Cerebellar nuclear complex (tissue), 1 donor: Measurements from ENCODE around the gene ORM2.
A peak's percentile ranks its signal among the peaks of the same experiment; 100 is the strongest.
"Not testable (repeated sequence)": the region's sequence is repeated elsewhere in the genome, so short reads cannot be mapped to it uniquely, and the experiment has no call there.

ENCODE experiments used
- DNase-seq, 2 experiments: peaks; one replicate each; lab custom pipeline; 2025; lab: John Stamatoyannopoulos, UW

The ORM2 gene

DNA sequence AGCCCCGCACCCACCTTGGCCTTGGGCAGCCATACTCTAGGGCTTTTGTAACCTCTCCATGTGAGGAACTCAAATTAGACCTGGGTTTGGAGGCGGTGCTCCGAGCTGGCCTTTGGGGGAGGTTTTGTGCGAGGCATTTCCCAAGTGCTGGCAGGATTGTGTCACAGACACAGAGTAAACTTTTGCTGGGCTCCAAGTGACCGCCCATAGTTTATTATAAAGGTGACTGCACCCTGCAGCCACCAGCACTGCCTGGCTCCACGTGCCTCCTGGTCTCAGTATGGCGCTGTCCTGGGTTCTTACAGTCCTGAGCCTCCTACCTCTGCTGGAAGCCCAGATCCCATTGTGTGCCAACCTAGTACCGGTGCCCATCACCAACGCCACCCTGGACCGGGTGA, at the start of gene ORM2:
Gene ORM2, plus strand, starts transcription at position 245 of the 398 bp plus-strand sequence. Its CDS starts 36 bp downstream, at position 281.
- not testable (repeated sequence) for DNase-seq

DNA sequence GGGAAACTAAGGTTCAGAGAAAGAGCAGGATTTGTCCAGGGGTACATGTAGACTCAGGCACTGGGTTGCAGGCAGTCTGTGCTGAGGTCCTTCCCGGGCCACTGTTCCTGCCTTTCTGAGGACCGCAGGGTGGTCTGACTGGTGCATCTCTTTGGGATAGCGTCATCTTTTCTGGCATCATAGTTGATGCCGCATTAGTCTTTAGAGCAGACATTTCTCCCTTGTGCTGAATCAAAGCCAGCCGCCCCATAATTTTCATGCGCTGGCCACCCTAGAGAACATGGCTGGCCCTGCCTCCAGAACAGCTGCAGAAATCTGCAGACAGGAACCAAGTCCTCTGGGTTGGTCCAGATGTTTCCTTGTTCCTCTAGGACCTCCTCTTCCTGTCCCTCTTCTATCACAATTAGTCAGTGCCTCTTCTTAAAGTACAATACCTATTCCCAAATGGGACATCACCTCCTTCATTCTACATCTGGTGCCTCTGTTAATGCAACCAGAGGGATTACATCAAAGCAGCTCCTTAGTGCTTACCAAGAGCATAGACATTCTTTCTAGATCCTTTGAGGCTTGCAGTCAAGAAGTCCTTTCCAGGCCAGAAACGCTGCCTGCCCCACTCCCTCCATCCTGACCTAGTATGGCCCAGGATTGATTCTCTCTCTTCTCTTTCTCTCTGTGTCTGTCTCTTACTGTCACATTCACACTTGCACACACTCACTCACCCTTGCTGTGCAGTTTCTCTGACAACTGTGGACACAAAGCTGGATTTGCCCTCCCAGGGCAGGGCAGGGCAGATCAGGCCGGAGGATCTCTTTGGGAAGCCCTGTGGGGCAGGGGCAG, 48.8 kb upstream of the ORM2 start:
- DNase-seq = no peak

DNA sequence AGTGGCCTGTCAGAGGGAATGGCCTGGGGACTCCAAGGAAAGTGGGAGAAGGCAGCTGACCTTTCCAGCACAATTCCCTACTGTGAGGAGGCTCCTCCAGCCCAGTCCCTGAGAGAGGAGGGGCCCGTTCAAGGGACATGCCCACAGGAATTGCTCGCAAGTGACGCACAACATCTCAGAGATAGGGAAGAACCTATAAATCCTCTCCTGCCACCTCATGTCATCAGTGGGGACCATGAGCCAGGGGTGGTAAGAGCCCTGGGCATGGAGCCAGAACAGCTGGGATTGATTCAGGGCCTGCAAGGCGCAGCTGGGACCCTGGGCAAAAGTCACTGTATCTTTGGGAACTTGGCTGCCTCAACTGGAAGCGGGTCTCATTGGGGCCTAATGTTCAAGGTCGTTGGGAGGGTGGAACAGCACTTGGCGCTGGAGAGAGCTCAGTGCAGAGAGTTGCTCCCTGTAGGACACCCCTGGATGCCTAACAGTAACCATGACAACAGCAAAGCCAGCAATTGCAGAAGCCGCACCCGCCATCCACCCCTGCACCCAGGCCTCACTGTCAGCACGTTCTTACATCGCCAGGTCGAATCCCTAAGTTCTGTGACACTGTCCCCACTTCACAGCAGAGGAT, 48.1 kb upstream of the ORM2 start:
- no peak for DNase-seq

DNA sequence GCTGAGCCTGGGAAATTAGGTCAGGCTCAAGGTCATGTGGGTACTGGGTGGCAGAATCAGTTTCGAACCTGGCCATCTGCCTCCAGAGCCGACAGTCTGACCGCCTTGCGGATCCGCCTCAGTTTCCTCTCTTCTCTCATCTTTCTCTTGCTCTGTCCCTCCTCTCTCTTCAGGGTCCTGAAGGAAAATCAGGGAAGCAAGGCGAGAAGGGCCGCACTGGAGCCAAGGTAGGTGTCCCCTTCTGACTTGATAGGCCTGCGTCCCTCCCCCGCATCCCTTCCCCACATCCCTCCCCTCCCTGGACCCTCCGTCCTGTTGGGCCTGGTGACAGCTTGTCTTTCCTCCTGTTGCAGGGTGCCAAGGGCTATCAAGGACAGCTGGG, 47.6 kb upstream of the ORM2 start:
- DNase-seq = no peak

DNA sequence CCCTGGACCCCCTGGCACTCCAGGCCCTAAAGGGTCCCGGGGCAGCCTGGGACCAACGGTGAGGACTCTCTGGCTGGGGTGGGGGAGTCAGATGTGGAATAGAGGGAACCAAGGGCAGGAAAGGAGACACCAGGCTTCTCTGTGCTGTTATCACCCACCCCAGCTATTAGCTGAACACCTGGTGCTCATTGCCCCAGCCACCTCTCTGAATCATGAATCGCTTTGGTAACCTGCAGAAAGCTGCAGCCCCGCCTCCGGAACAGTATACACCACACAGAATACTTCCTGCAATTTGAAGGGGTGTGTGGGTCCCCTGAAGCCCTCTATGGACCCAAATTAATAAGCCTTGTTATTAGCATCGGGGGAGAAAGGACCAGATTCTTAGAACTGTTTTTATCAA, 47.2 kb upstream of the ORM2 start:
- DNase-seq = no peak

DNA sequence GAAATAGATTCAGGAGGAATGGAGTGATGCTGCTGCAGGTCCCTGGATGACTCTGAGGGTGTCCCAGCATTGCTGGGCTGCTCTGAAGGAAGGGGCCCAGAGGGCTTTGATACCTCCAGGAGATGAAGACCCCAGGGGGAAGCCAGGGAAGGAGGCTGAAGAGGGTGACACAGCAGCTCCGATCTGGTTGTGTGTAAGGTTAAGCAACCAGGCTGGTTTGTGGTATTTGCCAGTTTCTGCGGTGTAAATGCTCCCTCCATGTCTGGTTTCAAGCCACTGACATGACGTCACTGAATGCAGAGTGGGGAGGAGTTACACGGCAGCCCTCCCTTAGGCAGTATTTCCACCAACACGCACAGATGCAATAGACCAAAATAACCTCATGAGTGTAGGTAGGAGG, 46.7 kb upstream of the ORM2 start:
- DNase-seq = no peak

DNA sequence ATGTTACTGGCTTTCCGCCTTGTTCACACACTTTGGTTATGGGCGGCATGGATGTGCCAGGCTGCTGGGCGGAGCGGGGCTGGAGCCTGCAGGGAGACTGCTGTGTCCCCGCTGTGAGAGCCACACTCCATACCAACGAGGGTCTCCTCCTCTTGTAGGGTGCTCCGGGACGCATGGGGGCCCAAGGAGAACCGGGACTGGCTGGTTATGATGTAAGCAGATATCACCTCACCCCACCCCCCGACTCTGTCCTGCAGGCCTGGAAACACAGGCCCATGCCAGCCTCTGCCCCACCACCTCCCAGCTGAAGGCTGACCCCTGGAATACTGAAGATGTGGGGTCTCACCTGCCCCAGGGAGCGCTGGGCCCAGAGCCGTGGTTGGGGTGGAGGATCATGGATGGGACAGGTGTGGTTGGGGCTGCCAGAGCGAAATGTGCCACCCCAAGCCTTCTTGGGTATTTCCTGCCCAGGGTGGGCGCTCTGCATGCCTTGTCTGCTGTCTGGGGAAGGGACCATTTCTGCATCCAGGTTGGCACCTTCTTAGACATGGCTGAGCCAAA, 46.0 kb upstream of the ORM2 start:
- DNase-seq = no peak

DNA sequence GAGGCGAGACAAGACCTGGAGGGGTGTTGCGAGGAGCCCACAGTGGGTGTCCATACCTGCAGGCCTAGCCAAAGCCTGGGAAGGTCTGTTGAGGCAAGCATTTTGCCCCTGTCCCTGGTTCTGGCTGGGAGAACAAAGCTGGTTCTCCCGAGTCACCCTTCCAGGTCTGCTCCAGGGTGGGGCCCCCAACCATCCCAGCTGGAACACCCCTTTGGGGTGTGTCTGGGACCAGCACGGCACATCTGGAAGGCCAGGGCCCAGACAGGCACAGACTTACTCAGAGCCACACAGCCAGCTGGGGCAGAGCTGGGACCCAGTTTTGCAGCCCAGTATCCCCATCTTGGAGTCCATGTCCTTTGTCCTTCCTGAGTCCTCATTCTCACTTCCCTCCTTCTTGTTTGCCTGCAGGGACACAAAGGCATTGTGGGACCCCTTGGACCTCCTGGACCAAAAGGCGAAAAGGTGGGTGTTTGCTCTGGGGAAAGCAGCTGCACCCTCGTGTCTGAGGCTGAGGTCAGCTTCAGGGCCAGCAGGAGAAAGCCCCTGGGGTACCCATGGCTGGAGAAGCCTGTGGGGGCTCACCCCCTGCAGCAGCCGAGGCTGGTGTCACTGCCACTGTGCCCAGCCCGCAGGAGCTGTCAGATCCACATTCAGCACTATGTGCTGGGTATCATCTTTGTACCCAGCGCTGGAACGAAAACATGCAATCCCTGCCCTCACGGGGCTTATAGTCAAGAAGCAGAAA, 45.2 kb upstream of the ORM2 start:
- DNase-seq = no peak

DNA sequence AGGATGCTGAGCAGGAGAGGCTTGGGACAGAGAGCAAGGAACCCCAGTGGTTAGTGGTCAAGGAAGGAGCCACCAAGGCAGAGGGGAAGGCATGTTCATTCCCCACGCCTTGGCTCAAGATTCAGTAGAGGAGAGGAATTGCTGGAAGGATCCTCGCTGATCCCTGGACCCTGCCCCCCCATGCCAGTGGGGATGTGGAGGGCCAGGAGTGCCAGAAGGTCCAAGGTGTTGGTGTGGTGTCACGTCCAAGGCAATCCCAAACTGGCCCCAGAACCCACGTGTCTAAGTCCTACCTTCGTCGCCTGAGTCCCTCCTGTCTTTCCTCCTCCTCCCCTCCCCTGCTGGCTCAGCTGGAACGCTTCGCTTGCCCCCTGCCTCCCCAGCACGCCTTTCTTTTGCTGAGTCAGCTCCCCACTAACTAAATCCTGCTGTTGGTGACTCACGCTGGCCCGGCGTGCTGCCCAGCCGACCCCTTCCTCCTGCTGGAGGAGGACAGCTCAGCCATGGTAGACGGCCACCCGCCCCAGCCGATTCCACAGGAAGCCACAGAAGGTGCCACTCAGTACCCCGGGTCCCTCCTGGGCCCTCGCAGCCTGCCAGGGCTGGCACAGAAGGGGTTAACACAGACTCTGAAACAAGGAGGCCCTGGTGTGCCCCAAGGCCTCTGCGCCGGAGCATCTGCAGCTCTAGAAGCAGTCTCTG, 44.4 kb upstream of the ORM2 start:
- no peak for DNase-seq

DNA sequence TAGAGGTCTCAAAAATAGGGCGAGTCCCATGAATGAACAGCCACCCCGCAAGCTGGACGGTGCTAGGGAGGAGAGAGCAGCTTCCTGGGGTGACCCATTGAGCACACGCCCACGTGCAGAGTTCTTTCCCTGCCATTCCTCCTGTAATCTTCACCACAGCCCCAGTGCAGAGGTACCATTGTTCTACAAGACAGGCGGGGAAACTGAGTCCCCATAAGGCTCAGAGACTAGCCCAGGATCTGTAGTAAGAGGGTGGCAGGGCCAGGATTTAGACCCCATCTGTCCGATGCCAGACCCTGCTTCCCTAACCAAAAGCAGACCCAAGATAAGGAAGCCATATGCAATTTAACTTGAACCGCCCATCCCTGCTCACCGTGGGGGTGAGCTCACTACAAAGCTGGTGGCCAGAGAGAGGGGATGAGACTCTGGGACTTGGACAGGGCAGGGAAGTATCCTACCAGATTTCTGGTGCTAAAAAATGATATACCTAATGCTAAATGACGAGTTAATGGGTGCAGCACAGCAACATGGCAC, 43.5 kb upstream of the ORM2 start:
- no peak for DNase-seq

DNA sequence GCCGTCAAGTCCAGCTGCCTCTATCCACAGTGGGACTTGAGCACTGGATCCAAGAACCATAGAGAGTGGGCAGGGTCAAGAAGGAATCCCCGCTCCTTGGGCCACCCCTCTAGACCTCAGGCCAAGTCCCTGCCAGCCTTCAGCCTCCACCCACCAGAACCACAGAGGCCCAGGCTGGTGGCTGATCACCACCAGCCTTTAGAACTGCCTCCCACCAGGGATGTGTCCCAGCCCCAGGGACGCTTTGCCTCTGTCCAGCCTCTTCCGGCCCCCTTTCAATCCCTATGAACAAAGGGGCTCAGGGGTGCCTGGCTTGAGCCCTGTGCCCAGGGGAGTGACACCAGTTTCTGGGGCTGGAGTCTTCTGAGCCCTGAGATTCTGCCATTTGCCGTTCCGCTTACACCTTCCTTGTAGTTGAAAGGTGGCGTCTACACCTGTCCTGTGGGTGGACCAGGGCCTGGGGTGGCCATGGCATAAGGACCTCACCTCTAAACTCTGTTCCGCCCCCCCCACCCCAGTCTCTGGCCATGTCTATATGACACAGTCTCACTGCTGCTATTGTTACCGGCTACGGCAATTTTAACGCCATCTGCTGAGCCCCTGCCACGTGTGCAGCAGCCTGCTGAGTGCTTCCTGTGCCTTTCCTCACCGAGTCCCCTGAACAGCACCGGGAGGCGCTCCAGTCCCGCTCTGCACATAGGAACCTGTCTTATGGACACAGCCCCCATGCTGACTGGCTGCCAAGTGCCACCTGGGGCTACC, 42.5 kb upstream of the ORM2 start:
- peak in 1 of 2 experiments; percentile 22 for DNase-seq

DNA sequence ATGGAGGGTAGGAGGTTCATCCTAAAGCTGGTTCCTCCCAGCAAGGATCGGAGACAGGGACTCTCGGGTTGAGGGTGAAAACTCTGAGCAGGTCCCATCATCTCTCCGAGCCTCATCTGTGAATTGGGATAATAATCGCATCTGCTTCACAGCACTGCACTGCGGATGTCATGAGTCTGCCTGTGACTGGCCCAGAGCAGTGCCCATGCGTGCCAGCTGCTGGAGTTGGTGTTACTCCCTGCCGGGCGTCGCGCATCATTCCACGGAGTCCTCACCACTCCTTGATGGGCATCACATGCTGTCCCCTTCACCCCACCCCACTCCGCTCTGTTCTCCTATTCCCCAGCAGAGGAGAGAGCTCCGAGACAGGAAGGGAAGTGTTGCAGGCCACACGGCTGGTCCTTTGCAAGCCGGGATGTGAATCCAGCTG, 41.9 kb upstream of the ORM2 start:
- DNase-seq = no peak

DNA sequence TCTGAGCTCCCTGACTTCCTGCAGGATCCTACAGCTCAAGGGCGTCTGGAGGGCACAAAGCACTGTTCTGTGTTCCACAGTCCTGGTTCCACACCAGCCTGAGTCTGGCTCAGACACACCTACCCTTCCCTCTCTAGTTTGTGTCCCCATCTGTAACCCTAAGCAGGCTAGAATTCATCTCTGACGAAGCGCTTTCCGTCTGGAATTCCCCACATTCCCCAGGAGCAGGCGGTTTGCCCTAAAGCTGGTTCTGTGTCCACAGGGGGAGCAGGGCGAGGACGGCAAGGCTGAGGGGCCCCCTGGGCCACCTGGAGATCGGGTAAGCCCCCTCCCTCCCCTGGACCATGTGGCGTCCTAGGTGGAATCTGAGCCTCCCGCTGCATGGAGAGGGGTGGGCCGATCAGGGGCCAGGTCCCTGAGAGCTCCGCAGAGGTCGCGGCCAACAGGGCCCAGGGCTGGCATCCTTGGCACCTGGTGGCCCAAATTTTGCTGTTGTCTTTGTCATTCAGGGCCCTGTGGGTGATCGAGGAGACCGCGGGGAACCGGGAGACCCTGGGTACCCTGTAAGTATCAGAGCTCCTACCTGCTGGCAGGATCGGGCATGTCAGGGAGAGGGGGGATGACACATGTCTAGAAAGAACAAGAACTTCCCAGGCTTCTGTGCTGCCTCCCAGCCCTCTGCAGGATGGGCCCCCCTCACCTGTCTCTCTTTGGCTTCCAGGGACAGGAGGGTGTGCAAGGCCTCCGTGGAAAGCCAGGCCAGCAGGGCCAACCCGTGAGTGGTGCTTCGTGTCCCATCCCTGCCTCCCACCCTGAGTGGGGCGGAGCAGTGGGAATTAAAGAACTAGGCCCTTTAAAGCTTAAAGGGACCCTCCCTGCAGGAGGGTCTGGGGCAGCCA, 41.2 kb upstream of the ORM2 start:
- DNase-seq = no peak

DNA sequence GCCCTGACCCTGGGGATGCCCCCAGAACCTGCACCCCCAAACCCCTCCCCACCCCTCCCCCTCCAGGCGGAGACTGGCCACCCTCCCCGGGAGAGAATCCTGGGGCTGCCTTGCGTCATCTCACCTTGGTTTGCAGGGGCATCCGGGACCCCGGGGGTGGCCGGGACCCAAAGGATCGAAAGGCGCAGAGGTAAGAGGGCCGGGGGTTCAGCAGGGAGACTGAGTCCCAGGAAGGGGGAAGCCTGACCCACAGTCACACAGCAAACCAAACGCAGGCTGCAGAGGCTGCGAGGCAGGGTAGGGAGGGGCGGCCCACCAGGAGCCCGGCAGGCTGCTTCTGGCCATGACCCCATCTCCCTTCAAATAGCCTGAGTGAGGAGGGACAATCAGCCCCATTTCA, 40.6 kb upstream of the ORM2 start:
- no peak for DNase-seq

DNA sequence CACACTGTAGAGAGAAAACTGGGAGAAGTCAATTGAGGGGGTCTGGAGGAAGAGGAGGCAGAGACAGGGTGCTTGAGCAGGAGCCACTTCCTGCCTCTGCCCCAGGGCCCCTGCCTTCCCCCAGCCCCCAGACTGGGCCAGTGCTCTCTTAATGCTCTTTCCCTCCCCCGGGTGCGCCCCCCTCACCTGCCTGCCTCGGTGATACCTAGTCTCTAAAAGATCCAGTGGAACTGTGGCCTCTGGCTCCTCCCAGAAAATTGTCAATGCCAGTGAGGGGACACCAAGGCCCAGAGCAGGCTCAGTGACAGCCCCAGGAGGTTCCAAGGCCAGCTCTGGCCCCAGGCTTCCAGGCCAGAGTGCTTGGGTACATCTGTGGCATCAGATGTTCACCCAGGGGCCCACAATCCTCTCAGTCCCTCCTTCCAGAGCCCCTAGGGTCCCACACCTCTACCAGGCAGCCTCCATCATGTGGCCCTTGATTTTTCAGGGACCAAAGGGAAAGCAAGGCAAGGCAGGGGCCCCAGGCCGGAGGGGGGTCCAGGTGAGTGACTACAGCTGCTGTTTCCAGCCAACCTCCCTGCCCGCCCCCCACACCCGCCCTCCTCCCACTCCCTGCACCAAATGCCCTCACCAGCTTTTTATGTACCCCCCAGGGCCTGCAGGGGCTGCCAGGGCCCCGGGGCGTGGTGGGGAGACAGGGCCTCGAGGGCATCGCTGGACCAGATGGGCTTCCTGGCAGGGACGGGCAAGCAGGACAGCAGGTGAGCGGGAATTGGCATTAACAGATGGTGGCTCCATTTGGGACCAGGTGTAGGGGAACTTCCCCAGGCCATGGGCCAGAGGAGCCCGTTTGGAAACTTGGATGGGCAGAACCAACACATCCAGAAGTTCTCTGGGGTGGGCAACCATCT, 39.8 kb upstream of the ORM2 start:
- DNase-seq = peak in 1 of 2 experiments; percentile 71

DNA sequence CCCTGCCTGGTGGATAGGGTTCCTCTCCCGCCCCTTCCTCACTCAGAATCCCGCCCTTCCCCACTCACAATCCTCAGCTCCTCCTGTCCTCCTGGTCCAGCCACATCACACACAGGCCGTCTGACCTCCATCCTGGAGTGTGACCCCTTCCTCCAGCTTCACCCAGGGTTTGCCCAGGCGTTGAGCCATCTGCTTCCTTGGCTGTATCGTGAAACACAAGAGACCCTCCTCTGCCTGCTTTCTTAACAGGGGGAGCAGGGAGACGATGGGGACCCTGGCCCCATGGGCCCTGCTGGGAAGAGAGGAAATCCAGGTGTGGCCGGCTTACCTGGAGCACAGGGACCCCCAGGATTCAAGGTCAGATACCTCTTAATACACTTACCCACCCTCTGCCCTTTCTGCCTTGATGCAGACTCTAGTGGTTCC, 39.1 kb upstream of the ORM2 start:
- DNase-seq = no peak

DNA sequence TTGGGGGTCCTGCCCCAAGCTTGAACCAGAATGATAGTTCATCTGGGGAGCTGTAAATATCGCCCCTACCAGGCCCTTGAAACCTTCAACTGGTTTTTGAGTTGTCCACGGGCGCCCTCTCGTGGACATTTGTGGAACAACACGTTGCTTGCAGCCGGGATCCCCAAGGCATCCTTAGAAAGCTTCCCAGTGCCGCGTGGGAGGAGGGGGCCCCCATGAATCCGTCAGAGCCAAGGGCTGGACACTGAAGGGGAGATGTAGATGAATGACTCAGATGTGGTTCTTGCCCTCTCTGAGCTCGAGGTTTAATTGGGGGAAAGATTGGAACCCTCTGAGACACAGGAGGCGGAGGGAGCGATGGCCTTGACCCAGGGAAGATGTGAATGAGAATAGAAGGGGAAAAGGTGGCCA, 38.6 kb upstream of the ORM2 start:
- DNase-seq = peak in 1 of 2 experiments; percentile 53

DNA sequence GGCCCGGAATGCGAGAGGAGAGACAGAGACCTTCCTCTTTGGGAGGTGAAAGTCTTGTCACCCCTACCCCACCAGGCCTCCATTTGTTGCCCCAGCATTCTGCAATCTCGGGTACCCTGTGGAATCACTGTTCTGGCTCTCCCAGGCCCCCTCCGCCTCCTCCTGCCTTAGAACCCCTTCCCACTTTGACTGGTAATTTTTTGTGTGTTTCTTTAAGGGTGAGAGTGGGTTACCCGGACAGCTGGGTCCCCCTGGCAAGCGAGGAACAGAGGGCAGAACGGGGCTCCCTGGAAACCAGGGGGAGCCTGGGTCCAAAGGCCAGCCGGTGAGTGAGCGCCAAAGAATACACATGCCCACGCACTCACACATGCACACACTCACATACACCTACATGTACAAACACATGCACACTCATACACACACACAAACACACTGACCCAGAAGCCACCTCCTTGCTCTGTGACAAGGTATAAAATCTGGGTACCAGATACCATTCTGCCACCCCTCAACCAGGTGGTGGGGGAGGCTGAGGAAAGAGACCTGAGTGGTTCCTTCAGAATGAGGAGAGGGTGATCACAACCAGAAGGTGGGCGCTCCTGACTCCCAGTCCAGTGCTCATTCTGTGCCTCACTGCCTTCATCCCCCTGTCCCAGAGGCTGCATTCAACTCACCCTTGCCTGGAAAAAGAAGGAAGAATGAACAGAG, 37.6 kb upstream of the ORM2 start:
- no peak for DNase-seq
